ENCODE measurements around the gene ZFYVE28.

ZFYVE28 gene

DNA sequence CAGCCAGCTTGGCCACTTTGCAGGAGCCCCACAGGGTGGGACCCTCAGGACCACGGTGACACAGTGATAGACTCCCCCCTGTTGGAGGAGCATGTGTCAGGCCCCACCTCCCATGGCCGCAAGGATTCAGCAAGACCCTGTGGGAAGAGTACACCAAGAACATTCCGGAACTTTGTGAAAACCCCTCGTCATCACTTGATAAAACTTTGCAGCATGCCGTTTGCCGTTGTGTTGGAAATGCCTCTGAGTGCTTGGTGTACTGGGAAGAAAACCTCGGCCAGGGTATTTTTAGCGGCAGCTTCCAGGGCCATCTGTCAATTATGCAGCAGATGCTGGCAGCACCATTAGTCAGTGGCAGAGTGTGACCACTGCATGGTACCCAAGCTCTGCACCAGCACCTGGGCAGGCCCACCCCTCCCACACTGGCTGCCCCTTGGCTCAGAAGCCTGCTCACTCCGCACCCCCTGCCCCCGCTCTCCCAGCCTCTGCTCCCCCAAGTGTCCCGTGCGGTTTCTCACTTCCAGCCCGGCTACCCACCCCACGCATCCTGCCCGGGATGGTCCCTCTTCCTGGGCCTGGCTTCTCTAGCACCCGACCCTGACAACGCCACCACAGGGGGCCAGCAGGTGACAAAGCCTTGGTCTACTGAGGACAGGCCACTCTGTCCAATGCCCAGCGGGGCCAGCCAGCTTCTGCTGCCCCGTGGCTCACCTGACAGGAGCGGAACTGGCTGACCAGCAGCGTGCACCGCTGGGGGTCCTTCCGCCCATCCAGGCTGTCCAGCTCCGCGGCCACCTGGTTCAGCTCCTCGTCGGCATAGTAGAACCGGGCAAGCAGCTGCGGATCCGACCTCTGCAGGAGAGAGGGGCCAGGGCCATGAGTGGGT, 65.0 kb downstream of the ZFYVE28 start:
- DNase-seq (ENCODE audit: low read depth in 3 of 3) = no peak

- DNase-seq (ENCODE audit: low read depth in 3 of 3) = no peak
Observed at GRCh38 chr4:2352729-2353221, 65.7 kb downstream of the ZFYVE28 start.

GRCh38 chr4:2352171-2352570, 66.3 kb downstream of the ZFYVE28 start:
- DNase-seq (ENCODE audit: low read depth in 3 of 3) = no peak

- no peak for DNase-seq (ENCODE audit: low read depth in 3 of 3)
Observed at GRCh38 chr4:2350982-2351381, 67.5 kb downstream of the ZFYVE28 start.

- DNase-seq (ENCODE audit: low read depth in 3 of 3) = no peak
Observed at GRCh38 chr4:2348786-2349185, 69.7 kb downstream of the ZFYVE28 start.

GRCh38 chr4:2347190-2347589, 71.3 kb downstream of the ZFYVE28 start:
- DNase-seq (ENCODE audit: low read depth in 3 of 3) = no peak

DNA sequence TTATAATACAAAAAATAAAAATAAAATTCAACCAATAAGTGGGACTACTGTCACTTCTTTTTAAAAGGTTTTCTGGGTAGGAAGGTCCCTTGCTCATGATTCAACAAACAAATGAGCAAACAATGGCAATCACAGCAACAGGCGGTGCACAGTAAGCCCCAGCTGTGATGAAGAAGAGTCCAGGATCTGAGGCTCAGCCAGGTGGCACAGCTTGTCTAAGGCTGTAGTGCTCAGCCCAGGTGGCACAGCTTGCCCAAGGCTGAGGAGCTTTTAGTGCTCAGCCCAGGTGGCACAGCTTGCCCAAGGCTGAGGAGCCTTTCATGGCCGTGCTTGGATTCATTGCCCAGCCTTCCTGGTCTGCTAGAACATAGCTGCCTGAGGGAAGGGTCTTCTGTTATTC, 75.0 kb downstream of the ZFYVE28 start:
- DNase-seq (ENCODE audit: low read depth in 3 of 3) = no peak

- DNase-seq (ENCODE audit: low read depth in 3 of 3) = no peak
Observed at GRCh38 chr4:2341911-2342652, 76.4 kb downstream of the ZFYVE28 start.

- no peak for DNase-seq (ENCODE audit: low read depth in 3 of 3)
Observed at GRCh38 chr4:2341261-2341841, 77.1 kb downstream of the ZFYVE28 start.

DNA sequence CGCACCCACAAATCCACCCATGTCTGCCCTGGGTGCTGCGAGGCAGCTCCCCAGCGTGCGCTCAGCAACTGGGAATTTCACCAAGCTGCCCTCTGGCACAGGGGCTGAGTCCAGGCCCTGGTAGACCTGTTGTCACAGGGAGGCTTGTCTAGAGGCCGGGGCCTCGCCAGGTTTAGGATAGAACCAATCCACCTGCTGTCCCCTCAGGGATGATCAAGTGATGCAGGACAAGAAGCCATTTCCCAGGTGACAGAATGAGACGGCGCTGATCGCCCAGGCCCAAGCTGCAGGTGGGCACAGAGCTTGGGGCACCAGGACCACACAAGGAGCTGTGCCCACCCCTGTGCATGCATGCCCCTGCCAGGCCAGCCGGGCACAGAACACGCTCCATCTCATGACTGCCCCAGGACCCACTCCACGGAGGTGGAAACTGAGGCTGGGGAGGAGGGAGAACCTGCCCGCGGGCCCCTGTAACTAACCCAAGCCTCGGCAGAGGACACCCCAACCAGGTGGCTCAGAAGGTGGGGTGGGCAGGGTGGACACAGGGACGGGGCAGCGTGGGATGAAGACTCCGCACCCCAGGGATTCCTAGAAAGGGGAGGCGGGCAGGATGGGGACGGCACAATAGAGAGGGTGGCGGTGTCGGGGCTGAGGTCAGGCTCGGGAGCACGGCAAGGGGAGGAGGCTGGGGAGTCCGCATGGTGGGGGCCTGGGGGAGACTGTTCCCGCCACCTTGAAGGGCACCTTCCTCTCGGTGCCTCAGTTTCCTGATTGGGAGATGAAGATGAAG, 78.0 kb downstream of the ZFYVE28 start:
- DNase-seq (ENCODE audit: low read depth in 3 of 3) = no peak

- DNase-seq (ENCODE audit: low read depth in 3 of 3) = no peak
Observed at GRCh38 chr4:2339458-2340271, 78.8 kb downstream of the ZFYVE28 start.

- no peak for DNase-seq (ENCODE audit: low read depth in 3 of 3)
Observed at GRCh38 chr4:2338754-2339457, 79.5 kb downstream of the ZFYVE28 start.

- DNase-seq (ENCODE audit: low read depth in 3 of 3) = no peak
Observed at GRCh38 chr4:2337896-2338295, 80.5 kb downstream of the ZFYVE28 start.

GRCh38 chr4:2337131-2337723, 81.2 kb downstream of the ZFYVE28 start:
- no peak for DNase-seq (ENCODE audit: low read depth in 3 of 3)

DNA sequence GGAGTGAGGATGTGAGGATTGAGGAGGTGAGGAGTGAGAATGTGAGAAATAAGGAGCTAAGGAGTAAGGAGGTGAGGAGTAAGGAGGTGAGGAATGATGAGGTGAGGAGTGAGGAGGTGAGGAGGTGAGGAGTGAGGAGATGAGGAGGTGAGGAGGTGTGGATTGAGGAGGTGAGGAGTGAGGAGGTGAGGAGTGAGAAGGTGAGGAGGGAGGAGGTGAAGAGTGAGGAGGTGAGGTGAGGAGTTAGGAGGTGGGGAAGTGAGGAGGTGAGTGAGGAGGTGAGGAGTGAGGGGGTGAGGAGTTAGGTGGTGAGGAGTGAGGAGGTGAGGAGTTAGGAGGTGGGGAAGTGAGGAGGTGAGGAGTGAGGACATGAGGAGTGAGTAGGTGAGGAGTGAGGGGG, 81.8 kb downstream of the ZFYVE28 start:
- no peak for DNase-seq (ENCODE audit: low read depth in 3 of 3)

DNA sequence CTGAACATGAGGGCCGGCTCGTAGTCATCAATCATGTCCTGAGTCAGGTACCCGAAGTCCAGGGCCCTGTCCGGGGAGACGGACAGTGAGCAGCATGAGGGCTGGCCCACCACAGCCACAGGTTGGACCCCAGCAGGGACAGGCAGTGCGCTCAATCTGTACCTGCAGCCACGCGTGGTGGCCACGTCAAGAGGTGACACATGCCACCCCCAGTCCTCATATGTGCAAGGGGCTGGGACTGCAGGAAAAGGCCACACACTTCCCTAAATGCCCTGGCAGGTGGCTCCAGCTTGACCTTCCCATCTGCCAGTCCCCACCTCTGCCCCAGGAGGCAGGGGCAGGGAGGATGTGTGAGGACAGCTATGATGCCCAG, 82.7 kb downstream of the ZFYVE28 start:
- DNase-seq (ENCODE audit: low read depth in 3 of 3) = no peak

DNA sequence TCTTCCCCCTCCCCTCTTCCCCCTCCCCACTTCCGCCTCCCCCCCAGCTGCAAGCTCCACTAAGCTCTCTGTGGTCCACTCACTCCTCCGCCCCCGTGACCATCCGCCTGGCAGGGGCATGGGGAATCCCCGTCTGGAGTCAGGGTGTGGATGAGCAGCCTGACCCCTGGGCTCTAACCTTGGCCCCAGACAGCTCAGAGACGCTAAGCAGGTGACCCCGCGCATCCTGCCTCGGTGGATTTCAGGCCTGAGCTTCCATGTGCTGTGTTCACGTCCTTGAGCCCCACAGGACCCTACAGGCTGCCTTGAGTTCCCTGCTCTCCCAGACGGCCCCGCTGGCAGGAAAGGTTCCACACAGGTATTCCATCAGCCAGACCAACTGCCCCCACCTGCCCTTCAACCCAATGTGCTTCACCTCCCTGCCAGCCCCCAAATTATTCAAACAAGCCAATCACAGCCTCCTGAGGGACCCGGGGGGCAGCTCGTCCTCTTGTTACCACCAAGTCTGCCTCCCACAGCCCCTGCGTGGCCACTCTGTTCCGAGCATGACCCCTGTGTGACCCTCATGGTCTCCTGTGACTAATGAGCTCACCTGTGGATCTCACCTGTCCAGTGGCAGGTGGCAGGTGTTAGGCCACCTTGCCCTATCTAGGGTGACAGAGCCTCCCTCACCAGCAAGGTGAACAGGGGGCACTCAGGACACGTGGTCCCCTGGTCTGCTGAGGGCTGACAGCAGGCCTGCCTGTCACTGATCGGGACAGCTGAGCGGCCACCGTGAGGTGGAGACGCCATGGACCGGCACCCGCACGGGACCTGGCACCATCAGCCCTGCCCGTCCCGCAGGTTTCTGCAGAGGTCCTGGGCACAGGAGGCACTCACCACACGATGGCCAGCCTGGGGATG, 83.4 kb downstream of the ZFYVE28 start:
- no peak for DNase-seq (ENCODE audit: low read depth in 3 of 3)

- DNase-seq (ENCODE audit: low read depth in 3 of 3) = no peak
Observed at GRCh38 chr4:2333916-2334644, 84.4 kb downstream of the ZFYVE28 start.
